Smooth muscle cell (in vitro differentiated cells): ENCODE data around the gene TLR1. TPM values are rescaled to one million over a fixed set of nuclear protein-coding genes. Genes with fewer than 3 reads are reported as not detected.
A peak's percentile ranks its signal among the peaks of the same experiment; 100 is the strongest.

Experiments
- DNase-seq: peaks from one replicate; lab custom pipeline; 2025; ENCODE audit not compliant: unreplicated experiment; lab: John Stamatoyannopoulos, UW
- H2AFZ ChIP-seq: fragments of 200-600 bp; sonication (generic); 2 replicates; pipeline ENCODE4 v1.6.0; 2016; ENCODE audit warnings: antibody characterized with exemption, low read depth, mild to moderate bottlenecking
- H3F3A ChIP-seq: fragments of 200-600 bp; sonication (generic); 2 replicates; pipeline ENCODE4 v1.6.0; 2017; ENCODE audit warnings: antibody characterized with exemption, low read depth
- H3K27ac ChIP-seq: fragments of 200-600 bp; sonication (generic); 2 replicates; pipeline ENCODE4 v1.5.1; 2016; ENCODE audit warnings: low read depth, mild to moderate bottlenecking
- H3K27me3 ChIP-seq: fragments of 200-600 bp; sonication (generic); 2 replicates; pipeline ENCODE4 v1.6.1; 2016; ENCODE audit warnings: low read depth, mild to moderate bottlenecking
- H3K36me3 ChIP-seq: fragments of 200-600 bp; sonication (generic); 2 replicates; pipeline ENCODE4 v1.5.1; 2016; ENCODE audit warnings: low read depth
- H3K4me1 ChIP-seq: fragments of 200-600 bp; sonication (generic); 2 replicates; pipeline ENCODE4 v1.5.1; 2016; ENCODE audit warnings: low read depth
- H3K4me2 ChIP-seq: fragments of 200-600 bp; sonication (generic); 2 replicates; pipeline ENCODE4 v1.6.0; 2016; ENCODE audit warnings: mild to moderate bottlenecking
- H3K4me3 ChIP-seq: fragments of 200-600 bp; sonication (generic); 2 replicates; pipeline ENCODE4 v1.5.1; 2016; ENCODE audit warnings: mild to moderate bottlenecking
- H3K79me2 ChIP-seq: fragments of 200-600 bp; sonication (generic); 2 replicates; pipeline ENCODE4 v1.6.0; 2016; ENCODE audit warnings: low read depth, mild to moderate bottlenecking
- H3K9ac ChIP-seq: fragments of 200-600 bp; sonication (generic); 2 replicates; pipeline ENCODE4 v1.6.0; 2016; ENCODE audit warnings: low read depth
- H3K9me3 ChIP-seq: fragments of 200-600 bp; sonication (generic); replicated peaks from 2 replicates; pipeline ENCODE4 v1.5.1; 2016; ENCODE audit warnings: low read depth
- H4K20me1 ChIP-seq: fragments of 200-600 bp; sonication (generic); 2 replicates; pipeline ENCODE4 v1.6.0; 2016; ENCODE audit warnings: low read depth
- WGBS: methylation state at CpG from one replicate; pipeline ENCODE4 v1.1.7; 2016; ENCODE audit warnings: low lambda C conversion rate; 5-methylcytosine and 5-hydroxymethylcytosine counted together
- polyA plus RNA-seq: library from polyadenylated mRNA; unstranded; fragments of >200 nt; fragmentation: Nextera tagmentation; extraction: Ambion mirVana; gene quantifications from 2 replicates; pipeline ENCODE4 v1.2.1, GENCODE V29; 2016
- total RNA-seq: library from RNA; depleted of rRNA; stranded (reverse); fragments of >200 nt; gene quantifications from 2 replicates; pipeline ENCODE4 v1.2.3, GENCODE V29; 2014
- TF ChIP-seq, protein P1 (sequence below): fragments of 200-600 bp; sonication (generic); IDR thresholded peaks from 2 replicates; pipeline ENCODE4 v1.5.1; 2017; ENCODE audit warnings: borderline replicate concordance, mild to moderate bottlenecking, antibody characterized with exemption; ENCODE audit not compliant: insufficient read depth, poor library complexity, severe bottlenecking

TLR1 gene, protein sequence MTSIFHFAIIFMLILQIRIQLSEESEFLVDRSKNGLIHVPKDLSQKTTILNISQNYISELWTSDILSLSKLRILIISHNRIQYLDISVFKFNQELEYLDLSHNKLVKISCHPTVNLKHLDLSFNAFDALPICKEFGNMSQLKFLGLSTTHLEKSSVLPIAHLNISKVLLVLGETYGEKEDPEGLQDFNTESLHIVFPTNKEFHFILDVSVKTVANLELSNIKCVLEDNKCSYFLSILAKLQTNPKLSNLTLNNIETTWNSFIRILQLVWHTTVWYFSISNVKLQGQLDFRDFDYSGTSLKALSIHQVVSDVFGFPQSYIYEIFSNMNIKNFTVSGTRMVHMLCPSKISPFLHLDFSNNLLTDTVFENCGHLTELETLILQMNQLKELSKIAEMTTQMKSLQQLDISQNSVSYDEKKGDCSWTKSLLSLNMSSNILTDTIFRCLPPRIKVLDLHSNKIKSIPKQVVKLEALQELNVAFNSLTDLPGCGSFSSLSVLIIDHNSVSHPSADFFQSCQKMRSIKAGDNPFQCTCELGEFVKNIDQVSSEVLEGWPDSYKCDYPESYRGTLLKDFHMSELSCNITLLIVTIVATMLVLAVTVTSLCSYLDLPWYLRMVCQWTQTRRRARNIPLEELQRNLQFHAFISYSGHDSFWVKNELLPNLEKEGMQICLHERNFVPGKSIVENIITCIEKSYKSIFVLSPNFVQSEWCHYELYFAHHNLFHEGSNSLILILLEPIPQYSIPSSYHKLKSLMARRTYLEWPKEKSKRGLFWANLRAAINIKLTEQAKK
- total RNA-seq (2.0 and 8.4 TPM in 2 replicates), polyA plus RNA-seq (0.54 and 0.99 TPM in 2 replicates)

- Histone ChIP-seq H3K36me3 (no peaks in the 10 kb centered on the region), H3K27ac (no peak within 1 kb of the TSS), H3K4me3 (no peak within 1 kb of the TSS), H3K9ac (no peak within 1 kb of the TSS), H3F3A (no peaks in the 10 kb centered on the region), H3K4me1 (no peaks in the 10 kb centered on the region), H4K20me1 (no peaks in the 10 kb centered on the region), H3K9me3 (no peaks in the 10 kb centered on the region), H3K79me2 (no peaks in the 10 kb centered on the region), H2AFZ (peak within 1 kb of the TSS; percentile 70), H3K4me2 (no peak within 1 kb of the TSS), H3K27me3 (no peaks in the 10 kb centered on the region)
- DNase-seq = no peak
- 62% methylated on average over 7 of the region's 7 CpGs for WGBS
- TF ChIP-seq, protein P1, sequence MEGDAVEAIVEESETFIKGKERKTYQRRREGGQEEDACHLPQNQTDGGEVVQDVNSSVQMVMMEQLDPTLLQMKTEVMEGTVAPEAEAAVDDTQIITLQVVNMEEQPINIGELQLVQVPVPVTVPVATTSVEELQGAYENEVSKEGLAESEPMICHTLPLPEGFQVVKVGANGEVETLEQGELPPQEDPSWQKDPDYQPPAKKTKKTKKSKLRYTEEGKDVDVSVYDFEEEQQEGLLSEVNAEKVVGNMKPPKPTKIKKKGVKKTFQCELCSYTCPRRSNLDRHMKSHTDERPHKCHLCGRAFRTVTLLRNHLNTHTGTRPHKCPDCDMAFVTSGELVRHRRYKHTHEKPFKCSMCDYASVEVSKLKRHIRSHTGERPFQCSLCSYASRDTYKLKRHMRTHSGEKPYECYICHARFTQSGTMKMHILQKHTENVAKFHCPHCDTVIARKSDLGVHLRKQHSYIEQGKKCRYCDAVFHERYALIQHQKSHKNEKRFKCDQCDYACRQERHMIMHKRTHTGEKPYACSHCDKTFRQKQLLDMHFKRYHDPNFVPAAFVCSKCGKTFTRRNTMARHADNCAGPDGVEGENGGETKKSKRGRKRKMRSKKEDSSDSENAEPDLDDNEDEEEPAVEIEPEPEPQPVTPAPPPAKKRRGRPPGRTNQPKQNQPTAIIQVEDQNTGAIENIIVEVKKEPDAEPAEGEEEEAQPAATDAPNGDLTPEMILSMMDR = peak; percentile 46
Observed at GRCh38 chr4:38804654-38805295, at the start of gene TLR1. TLR1 (minus strand) TSS chr4:38804791; CDS start chr4:38798831, 5,960 bp downstream.

- Histone ChIP-seq H3K27me3 (no peaks in the 10 kb centered on the region), H3K4me2 (no peak overlapping the region), H3K9me3 (no peaks in the 10 kb centered on the region), H3K27ac (no peak overlapping the region), H3K79me2 (no peaks in the 10 kb centered on the region), H3K36me3 (no peaks in the 10 kb centered on the region), H4K20me1 (no peaks in the 10 kb centered on the region), H2AFZ (no peak overlapping the region), H3K4me3 (no peak overlapping the region), H3K9ac (no peak overlapping the region), H3F3A (no peaks in the 10 kb centered on the region), H3K4me1 (no peaks in the 10 kb centered on the region)
- WGBS = 100% methylated on average over 2 of the region's 3 CpGs
- TF ChIP-seq, protein P1 = no peak
- no peak for DNase-seq
Observed at GRCh38 chr4:38846015-38846414, 41.4 kb upstream of the TLR1 start.

GRCh38 chr4:38842994-38843393 is 38.4 kb upstream of the TLR1 start:
- Histone ChIP-seq H3F3A (no peaks in the 10 kb centered on the region), H3K9ac (no peak overlapping the region), H3K36me3 (no peaks in the 10 kb centered on the region), H2AFZ (no peak overlapping the region), H3K4me2 (no peak overlapping the region), H3K27ac (no peak overlapping the region), H3K9me3 (no peaks in the 10 kb centered on the region), H3K79me2 (no peaks in the 10 kb centered on the region), H3K4me3 (no peak overlapping the region), H3K4me1 (no peaks in the 10 kb centered on the region), H4K20me1 (no peaks in the 10 kb centered on the region), H3K27me3 (no peaks in the 10 kb centered on the region)
- TF ChIP-seq, protein P1 = no peak
- no peak for DNase-seq
- 91% methylated on average over 4 of the region's 4 CpGs for WGBS
